ENCODE data around the gene NOC3L.
A peak's percentile ranks its signal among the peaks of the same experiment; 100 is the strongest.
"Not testable (repeated sequence)": the region's sequence is repeated elsewhere in the genome, so short reads cannot be mapped to it uniquely, and the experiment has no call there.

The NOC3L gene, protein sequence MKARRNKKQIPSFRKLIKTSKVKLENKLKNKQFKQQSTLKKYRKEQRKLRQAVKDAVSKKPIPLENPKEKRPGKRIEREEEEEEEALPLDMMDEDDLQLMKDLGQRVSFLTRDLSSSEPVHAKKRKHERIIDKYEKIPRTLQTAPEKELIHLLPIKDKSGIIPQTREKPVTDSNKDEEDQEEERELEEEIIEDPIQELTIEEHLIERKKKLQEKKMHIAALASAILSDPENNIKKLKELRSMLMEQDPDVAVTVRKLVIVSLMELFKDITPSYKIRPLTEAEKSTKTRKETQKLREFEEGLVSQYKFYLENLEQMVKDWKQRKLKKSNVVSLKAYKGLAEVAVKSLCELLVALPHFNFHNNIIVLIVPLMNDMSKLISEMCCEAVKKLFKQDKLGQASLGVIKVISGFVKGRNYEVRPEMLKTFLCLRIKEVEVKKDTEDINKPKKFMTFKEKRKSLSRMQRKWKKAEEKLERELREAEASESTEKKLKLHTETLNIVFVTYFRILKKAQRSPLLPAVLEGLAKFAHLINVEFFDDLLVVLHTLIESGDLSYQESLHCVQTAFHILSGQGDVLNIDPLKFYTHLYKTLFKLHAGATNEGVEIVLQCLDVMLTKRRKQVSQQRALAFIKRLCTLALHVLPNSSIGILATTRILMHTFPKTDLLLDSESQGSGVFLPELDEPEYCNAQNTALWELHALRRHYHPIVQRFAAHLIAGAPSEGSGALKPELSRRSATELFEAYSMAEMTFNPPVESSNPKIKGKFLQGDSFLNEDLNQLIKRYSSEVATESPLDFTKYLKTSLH

DNA sequence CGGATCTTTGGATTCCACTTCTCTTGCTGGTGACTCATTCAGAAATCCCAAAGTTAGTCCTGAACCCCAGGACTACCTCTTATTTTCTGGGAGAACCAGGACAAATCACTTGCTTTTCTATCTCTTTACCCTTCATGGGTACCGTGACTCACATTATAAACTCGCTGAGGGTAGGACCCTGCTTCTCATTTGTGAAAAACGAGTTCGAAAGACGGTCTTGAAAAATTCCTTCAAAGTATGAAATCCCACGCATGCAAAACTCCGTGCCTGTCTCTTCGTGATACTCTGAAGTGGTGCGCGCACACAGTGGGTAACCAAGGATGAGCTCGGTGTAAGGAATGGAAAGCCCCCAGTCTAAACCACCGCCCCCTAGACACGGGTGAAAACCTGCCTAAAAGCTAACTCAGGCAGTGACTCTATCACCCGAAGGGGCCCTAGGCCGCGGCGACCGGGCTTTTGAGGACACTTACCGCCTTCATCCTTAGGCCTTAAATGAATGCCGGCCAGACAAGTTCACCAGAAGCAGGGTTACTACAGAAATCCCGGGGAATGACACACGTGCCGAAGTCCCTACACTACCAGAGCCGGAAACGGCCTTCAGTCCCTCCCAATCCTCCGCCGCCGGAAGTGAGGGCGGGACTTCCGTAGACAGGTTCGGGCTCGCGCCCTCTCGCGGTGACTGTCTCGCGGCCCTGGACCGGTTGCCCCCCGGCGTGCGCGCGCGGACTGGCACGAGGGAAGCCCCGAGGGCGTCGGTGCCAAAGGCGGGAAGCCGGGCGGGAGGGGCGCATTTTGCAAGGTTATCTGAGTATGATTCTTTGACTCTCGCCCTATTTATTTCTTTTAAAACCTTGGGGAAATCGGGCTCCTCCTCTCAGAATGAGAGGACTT is at the start of gene NOC3L:
Gene NOC3L, minus strand, starts transcription at position 580 of the 891 bp plus-strand sequence. Its CDS starts 101 bp downstream, at position 479.
- DNase-seq (ENCODE audit: low read depth in 2 of 2): peak; percentile 92 to 95

DNA sequence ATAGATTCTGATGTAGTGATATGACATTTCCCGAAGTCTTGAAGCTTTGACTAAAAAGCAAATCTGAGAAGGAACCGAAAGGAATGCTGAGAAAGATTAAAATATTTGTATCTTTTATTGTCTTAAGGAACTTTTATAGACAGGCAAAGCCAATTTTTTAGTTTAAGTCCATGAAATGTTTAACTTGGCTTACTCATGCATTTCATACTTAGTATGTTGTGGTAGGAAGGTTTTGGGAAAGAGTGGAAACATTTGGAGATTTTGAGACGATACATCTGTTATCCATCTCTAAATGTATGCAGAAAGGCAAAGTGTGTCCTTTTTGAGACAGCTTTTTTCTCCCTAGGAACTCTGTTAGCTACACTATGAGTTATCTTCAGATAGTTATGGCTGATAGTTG is 49.7 kb upstream of the NOC3L start:
- no peak for DNase-seq (ENCODE audit: low read depth in 2 of 2)

DNA sequence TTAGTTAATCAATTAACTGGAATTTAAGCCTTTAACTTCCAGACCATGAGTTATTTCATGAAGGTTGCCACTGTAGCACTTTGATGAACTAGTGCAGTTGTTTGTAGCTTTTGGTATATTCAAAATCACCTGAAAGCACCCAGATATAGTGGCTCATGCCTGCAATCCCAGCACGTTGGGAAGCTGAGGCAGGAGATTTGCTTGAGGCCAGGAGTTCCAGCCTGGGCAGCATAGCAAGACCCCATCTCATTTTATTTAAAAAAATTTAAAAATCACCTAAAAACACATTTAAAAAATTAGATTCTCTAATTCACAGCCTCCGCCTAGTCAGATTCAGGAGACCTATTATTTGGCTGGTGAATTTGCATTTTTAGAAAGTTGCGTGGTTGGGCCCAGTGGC is 48.6 kb upstream of the NOC3L start:
- no peak for DNase-seq (ENCODE audit: low read depth in 2 of 2)

DNA sequence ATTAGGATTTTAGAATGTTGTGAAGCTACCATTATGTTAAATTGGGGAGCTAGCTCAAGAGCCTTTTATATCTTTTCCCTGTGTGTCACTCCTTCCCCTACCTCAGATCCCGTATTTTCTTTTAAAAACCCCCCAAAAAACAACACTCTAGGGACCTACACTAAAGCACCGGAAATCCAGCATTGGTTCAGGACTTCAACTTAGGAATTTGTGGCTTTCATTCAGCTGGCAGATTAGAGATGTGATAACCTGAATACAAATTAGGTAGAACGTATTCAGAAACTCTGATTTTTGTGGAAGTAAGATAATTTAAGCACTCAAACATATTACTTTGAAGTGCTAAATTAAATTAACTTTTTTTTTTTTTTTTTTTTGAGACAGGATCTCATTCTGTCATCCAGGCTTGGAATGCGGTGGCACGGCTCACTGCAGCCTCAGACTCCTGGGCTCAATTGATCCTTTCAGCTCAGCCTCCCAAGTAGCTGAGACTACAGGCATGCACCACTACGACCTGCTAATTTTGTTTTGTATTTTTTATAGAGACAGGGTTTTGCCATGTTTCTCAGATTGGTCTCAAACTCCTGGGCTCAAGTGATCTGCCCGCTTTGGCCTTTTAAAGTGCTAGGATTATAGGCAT is 46.4 kb upstream of the NOC3L start:
- no peak for DNase-seq (ENCODE audit: low read depth in 2 of 2)

DNA sequence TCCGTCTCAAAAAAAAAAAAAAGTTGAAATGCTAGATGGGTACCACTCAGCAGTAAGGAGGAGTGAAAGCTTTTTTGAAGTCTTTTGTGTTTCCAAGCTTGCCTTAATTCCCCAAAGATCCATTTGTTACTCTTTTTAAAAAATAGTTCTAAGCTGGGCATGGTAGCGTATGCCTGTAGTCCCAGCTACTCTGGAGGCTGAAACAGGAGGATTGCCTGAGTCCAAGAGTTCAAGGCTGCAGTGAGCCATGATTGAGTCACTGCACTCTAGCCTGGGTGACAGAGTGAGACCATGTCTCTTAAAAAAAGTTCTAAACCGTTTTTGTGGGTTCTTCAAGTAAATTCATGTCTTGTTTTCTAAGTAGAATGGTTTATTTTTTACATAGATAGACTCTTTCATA is 44.9 kb upstream of the NOC3L start:
- DNase-seq (ENCODE audit: low read depth in 2 of 2): no peak

DNA sequence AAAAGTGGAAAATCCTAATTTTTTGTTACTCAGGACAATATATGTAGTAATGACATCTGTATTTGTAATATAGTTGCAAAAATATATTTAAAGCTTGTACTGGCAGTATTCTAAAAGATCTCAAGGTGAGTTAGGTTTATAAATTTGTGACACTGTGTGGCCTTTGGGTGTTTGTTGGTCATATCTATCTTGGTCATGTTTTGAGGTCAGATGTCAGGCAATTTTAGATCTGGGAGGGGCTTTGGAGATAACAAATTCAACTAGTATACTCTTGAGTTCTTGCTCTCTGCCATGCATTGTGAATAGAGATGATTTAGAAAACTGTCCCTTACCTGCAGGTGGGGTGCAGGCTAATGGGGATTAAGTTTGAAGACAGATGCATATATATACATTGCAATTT is 42.7 kb upstream of the NOC3L start:
- no peak for DNase-seq (ENCODE audit: low read depth in 2 of 2)

DNA sequence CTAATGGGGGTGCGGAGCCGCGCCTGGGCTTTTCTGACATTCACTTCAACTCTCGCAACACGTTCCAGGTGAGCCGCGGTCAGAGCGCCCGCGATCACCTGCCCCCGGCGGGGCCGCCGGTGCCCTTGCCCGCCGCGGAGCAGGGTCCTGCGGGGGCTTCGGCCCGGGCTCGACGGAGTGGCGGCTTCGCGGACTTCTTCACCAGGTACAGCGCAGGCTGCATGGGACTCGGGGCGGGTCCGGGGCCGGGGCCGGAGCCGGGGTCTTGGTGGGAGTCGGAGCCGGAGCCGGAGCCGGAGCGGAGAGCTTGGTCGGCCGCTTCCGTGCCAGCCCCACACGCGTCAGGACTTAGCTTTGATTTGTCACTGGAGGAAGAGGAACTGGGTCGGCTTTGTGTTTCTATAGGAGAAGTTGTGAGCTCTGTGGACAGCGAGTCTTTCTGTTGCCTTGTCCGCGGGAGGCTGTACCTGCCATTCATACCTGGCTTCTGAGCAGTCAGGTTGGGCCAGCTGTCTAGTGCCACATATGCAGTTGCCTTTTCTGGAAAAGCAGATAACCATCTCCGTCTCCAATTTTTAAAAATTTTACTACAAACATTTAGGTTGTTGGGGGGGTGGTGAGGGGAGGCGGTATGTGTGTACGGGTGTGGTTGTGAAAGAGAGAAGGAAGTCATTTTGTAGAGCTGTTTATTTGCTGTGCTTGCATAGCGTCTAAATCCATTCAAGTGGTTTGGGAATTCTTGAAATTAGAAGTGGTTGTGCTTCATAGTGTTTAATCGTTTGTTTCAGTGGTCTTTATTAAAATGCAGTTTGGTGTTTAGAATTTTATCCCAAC is 40.9 kb upstream of the NOC3L start:
- DNase-seq (ENCODE audit: low read depth in 2 of 2): no peak

DNA sequence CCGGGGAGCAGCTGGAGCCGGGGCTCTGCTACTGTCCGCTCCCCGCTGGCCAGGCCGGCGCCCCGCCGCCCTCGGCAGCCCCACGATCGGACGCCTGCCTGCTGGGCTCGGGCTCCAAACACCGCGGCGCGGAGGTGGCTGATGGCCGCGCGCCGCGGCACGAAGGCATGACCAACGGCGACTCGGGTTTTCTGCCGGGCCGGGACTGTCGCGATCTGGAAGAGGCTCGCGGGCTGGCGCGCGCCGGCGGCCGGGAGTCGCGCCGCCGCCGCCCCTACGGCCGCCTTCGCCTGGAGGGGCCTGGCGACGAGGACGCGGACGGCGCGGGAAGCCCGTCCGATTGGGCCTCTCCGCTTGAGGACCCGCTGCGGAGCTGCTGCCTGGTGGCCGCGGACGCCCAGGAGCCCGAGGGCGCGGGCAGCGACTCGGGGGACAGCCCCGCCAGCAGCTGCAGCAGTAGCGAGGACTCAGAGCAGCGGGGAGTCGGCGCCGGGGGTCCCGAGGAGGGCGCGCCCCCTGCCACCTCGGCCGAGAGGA is 40.2 kb upstream of the NOC3L start:
- DNase-seq (ENCODE audit: low read depth in 2 of 2): no peak

DNA sequence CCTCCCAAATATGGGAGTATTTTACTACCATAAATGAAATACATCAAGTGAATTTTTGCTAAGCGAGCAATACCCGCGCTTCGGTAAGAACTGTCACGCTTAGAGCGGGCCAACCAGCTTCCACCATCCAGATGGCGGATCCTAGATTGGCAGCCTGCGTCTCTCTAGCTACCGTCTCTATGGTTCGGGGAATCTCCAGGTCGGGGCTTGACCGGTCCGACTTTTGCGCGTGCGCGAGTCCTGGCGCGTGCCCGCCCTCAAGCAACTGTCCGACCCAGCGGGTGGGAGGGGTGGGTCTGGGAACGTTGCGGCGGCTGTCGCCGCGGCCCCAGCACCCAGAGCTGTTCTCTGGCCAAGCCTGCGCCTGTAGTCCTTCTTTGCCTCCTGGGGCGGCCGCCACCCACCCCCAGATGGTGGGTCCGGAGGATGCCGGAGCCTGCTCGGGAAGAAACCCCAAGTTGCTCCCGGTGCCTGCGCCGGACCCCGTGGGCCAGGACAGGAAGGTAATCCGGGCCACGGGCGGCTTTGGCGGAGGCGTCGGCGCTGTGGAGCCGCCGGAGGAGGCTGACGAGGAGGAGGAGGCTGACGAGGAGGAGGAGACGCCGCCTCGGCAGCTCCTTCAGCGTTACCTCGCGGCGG is 39.6 kb upstream of the NOC3L start, which contains the start of gene TBC1D12:
Gene TBC1D12, plus strand, starts transcription at position 338 of the 639 bp plus-strand sequence. Its CDS starts 73 bp downstream, at position 411.
- peak in 1 of 2 donors; percentile 4 for DNase-seq (ENCODE audit: low read depth in 2 of 2)

DNA sequence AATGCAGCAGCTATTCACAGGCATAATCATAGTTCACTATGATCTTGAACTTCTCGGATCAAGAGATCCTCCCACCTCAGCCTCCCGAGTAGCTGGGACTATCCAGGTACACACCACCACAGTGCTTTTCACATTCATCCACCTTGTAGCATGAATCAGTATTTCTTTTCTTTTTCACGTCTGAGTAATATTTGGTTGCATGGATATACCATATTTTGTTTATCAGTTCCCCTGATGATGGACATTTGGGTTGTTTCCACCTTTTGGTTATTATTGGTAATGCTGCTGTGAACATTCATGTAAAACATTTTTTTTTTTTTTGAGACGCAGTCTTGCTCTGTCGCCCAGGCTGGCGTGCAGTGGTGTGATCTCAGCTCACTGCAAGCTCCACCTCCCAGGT is 36.0 kb upstream of the NOC3L start:
- no peak for DNase-seq (ENCODE audit: low read depth in 2 of 2)

DNA sequence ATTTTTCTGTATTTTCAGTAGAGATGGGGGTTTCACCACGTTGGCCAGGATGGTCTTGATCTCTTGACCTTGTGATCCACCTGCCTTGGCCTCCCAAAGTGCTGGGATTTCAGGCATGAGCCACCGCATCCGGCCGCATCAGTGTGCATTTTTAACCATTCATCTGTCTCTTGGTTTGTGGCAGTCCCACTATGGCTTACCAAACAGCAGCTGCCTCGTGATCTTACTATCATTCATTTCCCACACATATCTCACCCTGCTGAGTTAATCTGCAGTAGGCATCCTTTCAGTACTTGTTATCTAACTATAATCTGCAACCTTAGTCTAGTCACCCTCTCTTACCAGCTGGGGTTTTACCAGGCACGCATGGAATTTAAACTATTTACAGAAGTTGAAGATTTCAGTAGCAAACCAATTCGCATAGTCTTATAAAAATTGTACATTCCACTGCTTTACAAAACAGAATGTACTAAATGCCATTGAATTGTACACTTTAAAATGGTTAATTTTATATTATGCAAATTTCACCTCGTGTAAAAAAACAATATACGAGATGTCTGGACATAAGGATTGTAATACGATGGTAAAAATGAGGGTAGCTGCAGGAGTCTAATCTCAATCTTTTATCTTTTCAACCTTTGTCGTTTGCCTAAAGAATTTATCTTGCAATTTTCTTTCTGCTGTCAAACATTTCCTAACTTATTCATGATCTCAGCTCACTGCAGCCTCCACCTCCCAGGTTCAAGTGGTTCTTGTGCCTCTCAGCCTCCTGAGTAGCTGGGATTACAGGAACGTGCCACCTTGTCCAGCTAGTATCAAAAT is 35.0 kb upstream of the NOC3L start:
- DNase-seq (ENCODE audit: low read depth in 2 of 2): no peak

DNA sequence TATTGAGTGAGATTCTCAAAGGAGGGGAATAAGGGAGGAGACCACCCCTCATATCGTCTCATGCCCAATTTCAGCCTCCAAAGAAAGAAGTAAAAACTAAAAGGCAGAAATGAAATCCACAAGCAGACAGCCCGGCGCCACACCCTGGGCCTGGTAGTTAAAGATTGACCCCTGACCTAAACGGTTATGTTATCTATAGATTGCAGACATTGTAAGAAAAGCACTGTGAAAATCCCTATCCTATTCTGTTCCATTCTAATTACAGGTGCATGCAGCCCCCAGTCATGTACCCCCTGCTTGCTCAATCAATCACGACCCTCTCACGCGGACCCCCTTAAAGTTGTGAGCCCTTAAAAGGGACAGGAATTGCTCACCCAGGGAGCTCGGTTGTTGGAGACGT is 29.4 kb upstream of the NOC3L start:
- DNase-seq (ENCODE audit: low read depth in 2 of 2): not testable (repeated sequence)

DNA sequence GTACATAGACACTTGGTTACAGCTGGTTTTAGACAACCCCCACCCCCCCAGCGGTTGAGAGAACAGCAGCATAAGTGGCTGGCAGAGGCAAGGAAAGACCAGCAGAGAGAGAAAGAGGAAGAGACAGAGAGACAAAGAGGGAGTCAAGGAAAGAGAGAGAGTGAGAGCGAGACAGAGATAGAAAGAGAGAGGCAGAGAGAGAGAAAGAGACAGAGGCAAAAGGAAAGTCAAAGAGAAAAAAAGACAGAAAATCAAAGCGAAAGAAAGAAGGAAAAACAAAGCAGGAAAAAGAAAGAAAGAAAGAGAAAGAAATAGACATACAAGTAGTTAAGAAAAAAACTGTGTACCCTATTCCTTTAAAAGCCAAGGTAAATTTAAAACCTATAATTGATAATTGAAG is 23.0 kb upstream of the NOC3L start:
- not testable (repeated sequence) for DNase-seq (ENCODE audit: low read depth in 2 of 2)

DNA sequence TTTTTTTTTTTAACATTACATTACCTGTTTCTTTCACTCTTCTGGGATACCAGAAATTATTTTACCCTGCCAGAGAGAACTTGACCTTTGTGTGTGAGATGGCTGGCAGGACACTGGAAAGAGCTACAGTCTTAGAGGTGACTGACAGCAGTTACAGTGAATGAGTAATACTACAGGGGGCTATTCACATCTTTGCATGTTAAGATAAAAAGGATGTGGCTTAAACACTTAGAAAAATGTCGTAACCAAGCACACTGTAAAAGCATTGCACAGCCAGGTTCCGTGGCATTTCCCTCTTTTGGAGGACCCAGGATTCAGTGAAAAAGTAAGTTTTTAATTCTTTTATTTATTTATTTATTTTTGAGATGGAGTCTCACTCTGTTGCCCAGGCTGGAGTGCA is 20.8 kb upstream of the NOC3L start:
- no peak for DNase-seq (ENCODE audit: low read depth in 2 of 2)

DNA sequence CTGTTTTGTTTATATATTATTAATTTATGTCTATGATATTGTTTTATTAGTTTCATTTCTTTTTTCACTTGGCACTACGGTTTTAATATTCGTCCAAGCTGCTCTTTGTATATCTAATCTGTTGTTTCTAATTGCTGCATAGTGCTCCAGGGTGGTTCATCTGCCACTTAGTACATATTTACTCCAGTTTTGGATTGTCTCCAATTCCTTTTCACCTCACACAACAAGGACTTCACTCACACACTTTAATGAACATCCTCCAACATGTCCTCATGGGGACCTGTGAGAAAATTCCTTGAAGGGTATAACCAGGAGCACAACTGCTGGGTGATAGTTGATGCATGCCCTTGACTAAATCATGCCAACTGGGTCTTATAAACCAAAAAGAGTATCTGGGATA is 14.1 kb upstream of the NOC3L start:
- DNase-seq (ENCODE audit: low read depth in 2 of 2): no peak

DNA sequence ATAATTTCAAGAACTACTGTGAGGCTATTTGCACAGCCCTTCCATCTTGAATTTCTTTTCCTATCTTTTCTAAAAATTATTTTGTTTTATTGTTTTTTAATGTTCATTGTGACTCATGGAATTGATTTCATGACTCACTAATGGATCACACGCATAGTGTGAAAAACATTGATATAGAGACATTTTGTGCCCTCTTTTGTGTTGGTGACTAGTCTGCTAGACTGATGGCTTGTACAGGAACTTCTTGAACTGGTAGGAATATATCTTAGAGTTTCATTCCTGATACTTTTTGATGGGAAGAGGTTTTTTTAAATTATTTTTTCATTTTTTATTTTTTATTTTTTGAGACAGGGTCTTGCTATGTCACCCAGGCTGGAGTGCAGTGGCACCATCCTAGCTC is 12.6 kb upstream of the NOC3L start:
- no peak for DNase-seq (ENCODE audit: low read depth in 2 of 2)

DNA sequence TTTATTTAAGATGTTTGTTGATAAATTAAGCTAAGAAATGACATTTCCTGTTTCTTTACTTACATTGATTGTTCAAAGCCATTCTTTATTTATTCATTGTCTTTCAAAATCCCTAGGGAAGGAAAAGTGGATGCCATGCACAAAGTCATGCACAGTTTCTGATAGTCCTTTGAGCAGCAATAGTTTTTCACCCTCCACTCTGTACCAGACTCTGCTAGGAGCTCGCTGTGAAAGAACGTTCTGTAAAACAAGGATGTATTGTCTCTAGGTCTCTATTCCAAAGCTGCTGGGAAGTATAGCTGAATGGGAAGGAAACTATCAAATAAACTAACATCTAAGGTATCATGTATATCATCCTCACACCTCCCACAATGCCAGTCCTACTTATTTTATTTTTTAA is 7.8 kb upstream of the NOC3L start:
- no peak for DNase-seq (ENCODE audit: low read depth in 2 of 2)

DNA sequence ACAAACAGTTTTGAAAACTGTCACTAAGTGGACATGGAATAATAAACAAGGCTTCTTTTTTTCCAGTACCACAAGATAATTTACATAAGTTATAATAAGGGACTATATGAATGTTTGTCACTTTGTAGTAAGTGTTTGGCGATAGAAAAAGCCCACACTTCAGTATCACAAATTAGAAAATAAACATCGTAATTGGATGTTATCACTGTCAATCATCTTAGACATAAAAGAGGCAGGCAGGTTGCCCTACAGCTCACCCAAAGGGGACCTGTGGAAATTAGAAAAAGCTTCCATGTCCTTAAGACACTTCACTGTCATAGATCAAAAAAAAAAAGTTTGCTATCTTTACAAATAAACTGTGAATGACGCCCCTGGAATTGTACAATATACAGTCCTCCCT is 3.6 kb upstream of the NOC3L start:
- no peak for DNase-seq (ENCODE audit: low read depth in 2 of 2)

DNA sequence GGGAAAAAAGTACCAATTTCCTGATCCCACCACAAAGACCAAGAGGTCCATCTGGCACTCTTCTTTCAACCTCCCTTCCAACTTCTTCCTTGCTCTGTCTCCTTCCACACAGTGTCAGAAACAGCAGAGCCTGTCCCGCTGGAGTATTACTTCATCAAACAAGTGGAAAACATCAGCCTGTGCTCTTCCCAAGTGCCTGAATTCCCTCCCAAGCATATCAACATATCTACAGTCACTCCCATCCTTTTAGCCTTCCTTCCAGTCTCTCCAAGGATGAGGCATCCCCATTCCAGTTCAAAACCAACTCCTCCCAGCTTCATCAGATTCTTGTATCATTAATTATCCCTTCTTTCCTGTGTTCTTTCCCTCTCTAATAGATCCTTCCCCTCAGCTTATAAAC is 1.7 kb upstream of the NOC3L start:
- no peak for DNase-seq (ENCODE audit: low read depth in 2 of 2)

Measured in stimulated activated CD8-positive, alpha-beta memory T cell treated with anti-CD3 and anti-CD28 coated beads, Interleukin-15, amount 100 ng/mL, for 4 hours (primary cell).